ENCODE results near the gene MCFD2.

Gene MCFD2

DNA sequence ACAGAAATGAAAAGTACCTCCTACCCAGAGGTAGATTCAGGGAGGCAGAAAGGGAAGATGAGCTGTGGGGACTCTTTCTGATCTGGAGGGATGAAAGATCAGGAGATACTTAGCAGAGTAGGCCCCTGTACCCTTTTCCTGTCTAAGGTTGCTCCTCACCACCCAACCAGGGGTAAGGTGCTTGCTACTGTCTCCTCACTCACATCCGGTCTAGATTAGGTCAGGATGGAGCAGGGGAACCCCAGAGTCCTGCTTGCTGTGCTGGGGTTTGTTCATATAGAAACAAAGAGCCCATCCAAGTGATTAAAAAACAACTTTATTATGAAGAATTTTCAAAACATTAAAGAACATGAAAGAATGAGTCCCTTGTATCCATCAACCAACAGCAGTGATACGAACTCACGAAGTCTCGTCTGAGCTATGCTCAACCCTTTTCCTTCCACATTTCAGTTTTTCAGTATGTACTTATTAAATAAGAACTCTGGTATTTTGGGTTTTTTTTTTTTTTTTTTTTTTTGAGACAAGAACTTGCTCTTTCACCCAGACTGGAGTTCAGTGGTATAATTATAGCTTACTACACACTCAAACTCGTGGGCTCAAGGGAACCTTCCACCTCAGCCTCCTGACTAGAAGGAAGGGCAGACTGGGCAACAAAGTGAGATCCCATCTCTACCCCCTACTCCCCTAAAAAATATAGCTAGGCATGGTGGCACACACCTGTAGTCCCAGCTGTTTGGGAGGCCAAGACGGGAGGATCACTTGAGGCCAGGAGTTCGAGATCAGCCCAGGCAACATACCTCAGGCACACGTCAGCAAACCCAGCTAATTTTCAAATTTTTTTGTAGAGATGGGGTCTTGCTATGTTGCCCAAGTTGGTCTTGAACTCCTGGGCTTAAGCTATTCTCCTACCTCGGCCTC is 28.5 kb upstream of the MCFD2 start:
- H3K79me2 ChIP-seq (ENCODE audit: insufficient read depth, low read length) = peaks cover 91% of the 10 kb centered on the region
- peak overlapping the region; percentile 5 for H2AFZ ChIP-seq (ENCODE audit: low read depth, low read length, severe bottlenecking)
- no peaks in the 10 kb centered on the region; the same call in 1 of the 2 replicates for H3K36me3 ChIP-seq (ENCODE audit: low read length)
- H3K9me3 ChIP-seq (ENCODE audit: insufficient read depth, low read length) = no peaks in the 10 kb centered on the region
- TF ChIP-seq EZH2phosphoT487 (conservative IDR thresholded peaks at IDR 0.05; ENCODE audit: low read length) = no peak
- TF ChIP-seq, protein P1, sequence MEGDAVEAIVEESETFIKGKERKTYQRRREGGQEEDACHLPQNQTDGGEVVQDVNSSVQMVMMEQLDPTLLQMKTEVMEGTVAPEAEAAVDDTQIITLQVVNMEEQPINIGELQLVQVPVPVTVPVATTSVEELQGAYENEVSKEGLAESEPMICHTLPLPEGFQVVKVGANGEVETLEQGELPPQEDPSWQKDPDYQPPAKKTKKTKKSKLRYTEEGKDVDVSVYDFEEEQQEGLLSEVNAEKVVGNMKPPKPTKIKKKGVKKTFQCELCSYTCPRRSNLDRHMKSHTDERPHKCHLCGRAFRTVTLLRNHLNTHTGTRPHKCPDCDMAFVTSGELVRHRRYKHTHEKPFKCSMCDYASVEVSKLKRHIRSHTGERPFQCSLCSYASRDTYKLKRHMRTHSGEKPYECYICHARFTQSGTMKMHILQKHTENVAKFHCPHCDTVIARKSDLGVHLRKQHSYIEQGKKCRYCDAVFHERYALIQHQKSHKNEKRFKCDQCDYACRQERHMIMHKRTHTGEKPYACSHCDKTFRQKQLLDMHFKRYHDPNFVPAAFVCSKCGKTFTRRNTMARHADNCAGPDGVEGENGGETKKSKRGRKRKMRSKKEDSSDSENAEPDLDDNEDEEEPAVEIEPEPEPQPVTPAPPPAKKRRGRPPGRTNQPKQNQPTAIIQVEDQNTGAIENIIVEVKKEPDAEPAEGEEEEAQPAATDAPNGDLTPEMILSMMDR (IDR thresholded peaks at IDR 0.05; ENCODE audit: insufficient read depth, low read length, poor library complexity, severe bottlenecking) = no peak
- no peaks in the 10 kb centered on the region for H3K27me3 ChIP-seq (ENCODE audit: low read length)
- peak overlapping the region; percentile 98 for H3K4me2 ChIP-seq (ENCODE audit: low read depth, low read length, poor library complexity, severe bottlenecking)
- 0 out of 2 replicates have a peak, but pooled peaks cover 4% of the 10 kb centered on the region for H3F3A ChIP-seq (ENCODE audit: insufficient read depth)
- peak overlapping the region; percentile 92 for H3K4me3 ChIP-seq (ENCODE audit: insufficient read depth, low read length, poor library complexity, severe bottlenecking)
- H4K20me1 ChIP-seq (ENCODE audit: low read depth, low read length) = no peaks in the 10 kb centered on the region
- no peaks in the 10 kb centered on the region for H3K9me2 ChIP-seq (replicated peaks; ENCODE audit: insufficient read depth, low read length)
- peak overlapping the region; percentile 95 for H3K9ac ChIP-seq (ENCODE audit: low read length)
- peak overlapping the region; percentile 92 for H3K27ac ChIP-seq (ENCODE audit: low read depth, low read length)

DNA sequence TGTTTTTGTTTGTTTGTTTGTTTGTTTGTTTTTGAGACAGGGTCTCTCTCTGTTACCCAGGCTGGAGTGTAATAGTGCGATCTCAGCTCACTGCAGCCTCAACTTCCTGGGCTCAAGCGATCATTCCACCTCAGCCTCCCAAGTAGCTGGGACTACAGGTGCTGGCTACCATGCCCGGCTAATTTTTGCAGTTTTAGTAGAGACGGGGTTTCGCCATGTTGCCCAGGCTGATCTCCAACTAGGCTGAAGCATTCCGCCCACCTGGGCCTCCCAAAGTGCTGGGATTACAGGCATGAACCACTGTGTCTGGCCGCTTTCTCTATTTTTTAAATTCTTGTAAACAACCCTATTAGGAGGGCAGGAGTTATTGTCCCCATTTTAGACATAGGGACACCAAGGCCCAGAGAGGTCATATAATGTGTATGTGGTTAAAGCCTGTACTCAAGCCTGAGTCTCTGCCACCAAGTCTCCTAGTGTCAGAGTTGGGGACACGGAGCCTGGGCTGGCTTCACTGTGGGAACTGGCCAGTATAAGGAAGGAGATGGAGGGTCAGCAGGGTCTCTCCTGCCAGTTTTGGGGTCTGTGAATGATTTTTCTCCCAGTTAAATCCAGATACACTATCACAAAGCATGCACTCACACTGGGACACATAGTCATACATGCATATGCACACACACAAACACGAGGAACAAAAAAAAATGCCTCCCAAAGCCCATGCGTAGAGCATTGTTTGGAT is 27.5 kb upstream of the MCFD2 start:
- no peak overlapping the region for H2AFZ ChIP-seq (ENCODE audit: low read depth, low read length, severe bottlenecking)
- H3K9me3 ChIP-seq (ENCODE audit: insufficient read depth, low read length) = no peaks in the 10 kb centered on the region
- H3K9me2 ChIP-seq (replicated peaks; ENCODE audit: insufficient read depth, low read length) = no peaks in the 10 kb centered on the region
- TF ChIP-seq, protein P1 (IDR thresholded peaks at IDR 0.05; ENCODE audit: insufficient read depth, low read length, poor library complexity, severe bottlenecking) = no peak
- no peak for TF ChIP-seq EZH2phosphoT487 (conservative IDR thresholded peaks at IDR 0.05; ENCODE audit: low read length)
- H4K20me1 ChIP-seq (ENCODE audit: low read depth, low read length) = no peaks in the 10 kb centered on the region
- 0 out of 2 replicates have a peak, but pooled peaks cover 4% of the 10 kb centered on the region for H3F3A ChIP-seq (ENCODE audit: insufficient read depth)
- no peaks in the 10 kb centered on the region; the same call in 1 of the 2 replicates for H3K36me3 ChIP-seq (ENCODE audit: low read length)
- peaks cover 81% of the 10 kb centered on the region for H3K79me2 ChIP-seq (ENCODE audit: insufficient read depth, low read length)
- H3K4me2 ChIP-seq (ENCODE audit: low read depth, low read length, poor library complexity, severe bottlenecking) = peak overlapping the region; percentile 98
- H3K27me3 ChIP-seq (ENCODE audit: low read length) = no peaks in the 10 kb centered on the region
- peak overlapping the region; percentile 95 for H3K9ac ChIP-seq (ENCODE audit: low read length)
- H3K27ac ChIP-seq (ENCODE audit: low read depth, low read length) = peak overlapping the region; percentile 92
- H3K4me3 ChIP-seq (ENCODE audit: insufficient read depth, low read length, poor library complexity, severe bottlenecking) = peak overlapping the region; percentile 92

GRCh38 chr2:46942143-46942526 is 26.5 kb upstream of the MCFD2 start:
- TF ChIP-seq, protein P1 (IDR thresholded peaks at IDR 0.05; ENCODE audit: insufficient read depth, low read length, poor library complexity, severe bottlenecking) = no peak
- no peak for TF ChIP-seq EZH2phosphoT487 (conservative IDR thresholded peaks at IDR 0.05; ENCODE audit: low read length)
- Histone ChIP-seq H3F3A (ENCODE audit: insufficient read depth) (0 out of 2 replicates have a peak, but pooled peaks cover 4% of the 10 kb centered on the region), H3K79me2 (ENCODE audit: insufficient read depth, low read length) (peaks cover 74% of the 10 kb centered on the region), H3K9me3 (ENCODE audit: insufficient read depth, low read length) (no peaks in the 10 kb centered on the region), H3K4me2 (ENCODE audit: low read depth, low read length, poor library complexity, severe bottlenecking) (peak overlapping the region; percentile 98), H3K36me3 (ENCODE audit: low read length) (no peaks in the 10 kb centered on the region; the same call in 1 of the 2 replicates), H2AFZ (ENCODE audit: low read depth, low read length, severe bottlenecking) (peak overlapping the region; percentile 73), H3K27me3 (ENCODE audit: low read length) (no peaks in the 10 kb centered on the region), H3K9me2 (replicated peaks; ENCODE audit: insufficient read depth, low read length) (no peaks in the 10 kb centered on the region), H3K9ac (ENCODE audit: low read length) (peak overlapping the region; percentile 95), H3K27ac (ENCODE audit: low read depth, low read length) (peak overlapping the region; percentile 92), H3K4me3 (ENCODE audit: insufficient read depth, low read length, poor library complexity, severe bottlenecking) (peak overlapping the region; percentile 92), H4K20me1 (ENCODE audit: low read depth, low read length) (no peaks in the 10 kb centered on the region)
